HTR-8/SVneo (cell line): ENCODE measurements around the gene SELENOI.
"Not testable (repeated sequence)": the region's sequence is repeated elsewhere in the genome, so short reads cannot be mapped to it uniquely, and the experiment has no call there.

Source experiments
- DNase-seq: peaks from one replicate; pipeline ENCODE4 v3.0.0; 2011; ENCODE audit warnings: low spot score, mixed read lengths; ENCODE audit not compliant: insufficient read length
- FAIRE-seq: peaks from 2 replicates; lab custom pipeline; 2011; peaks lifted over from hg19 to GRCh38; lab: Jason Lieb, UNC

The SELENOI gene

GRCh38 chr2:26345545-26346453 is at the start of gene SELENOI:
Gene SELENOI (plus strand): TSS chr2:26346143. CDS start chr2:26346233, 90 bp downstream.
- peak; percentile 98 for FAIRE-seq
- DNase-seq = peak; percentile 97

- DNase-seq (no peak), FAIRE-seq (no peak)
Measured at GRCh38 chr2:26297061-26297460, 48.9 kb upstream of the SELENOI start.

- no peak for DNase-seq
- no peak for FAIRE-seq
Measured at GRCh38 chr2:26298286-26298637, 47.7 kb upstream of the SELENOI start.

- FAIRE-seq = peak; percentile 33
Measured at GRCh38 chr2:26298638-26299393, 47.1 kb upstream of the SELENOI start.

GRCh38 chr2:26299471-26300101 is 46.4 kb upstream of the SELENOI start:
- FAIRE-seq = no peak
- peak; percentile 50 for DNase-seq

More at GRCh38 chr2:26298638-26299393, 47.1 kb upstream of the SELENOI start:
- DNase-seq = no peak

GRCh38 chr2:26300234-26300925 is 45.6 kb upstream of the SELENOI start:
- FAIRE-seq = no peak

GRCh38 chr2:26302846-26303245 is 43.1 kb upstream of the SELENOI start:
- DNase-seq (no peak), FAIRE-seq (no peak)

More at GRCh38 chr2:26300234-26300925, 45.6 kb upstream of the SELENOI start:
- DNase-seq = no peak

- not testable (repeated sequence) for FAIRE-seq, DNase-seq
Measured at GRCh38 chr2:26305094-26305493, 40.8 kb upstream of the SELENOI start.

GRCh38 chr2:26305540-26305939 is 40.4 kb upstream of the SELENOI start:
- DNase-seq = no peak
- no peak for FAIRE-seq

GRCh38 chr2:26309921-26310320 is 36.0 kb upstream of the SELENOI start:
- no peak for DNase-seq
- FAIRE-seq = no peak

GRCh38 chr2:26312471-26312870 is 33.5 kb upstream of the SELENOI start:
- DNase-seq (no peak), FAIRE-seq (peak; percentile 28)

GRCh38 chr2:26313446-26313845 is 32.5 kb upstream of the SELENOI start:
- FAIRE-seq = no peak

GRCh38 chr2:26314243-26314642 is 31.7 kb upstream of the SELENOI start:
- FAIRE-seq (no peak), DNase-seq (no peak)

More at GRCh38 chr2:26313446-26313845, 32.5 kb upstream of the SELENOI start:
- DNase-seq = no peak

- peak; percentile 25 for DNase-seq
- FAIRE-seq = peak; percentile 23
Measured at GRCh38 chr2:26316041-26316440, 29.9 kb upstream of the SELENOI start.

- FAIRE-seq = no peak
Measured at GRCh38 chr2:26316845-26317244, 29.1 kb upstream of the SELENOI start.

GRCh38 chr2:26317377-26318105 is 28.4 kb upstream of the SELENOI start:
- FAIRE-seq (no peak), DNase-seq (no peak)

More at GRCh38 chr2:26316845-26317244, 29.1 kb upstream of the SELENOI start:
- DNase-seq = no peak

GRCh38 chr2:26318950-26319349 is 27.0 kb upstream of the SELENOI start:
- FAIRE-seq (no peak), DNase-seq (no peak)

- not testable (repeated sequence) for FAIRE-seq, DNase-seq
Measured at GRCh38 chr2:26324479-26324878, 21.5 kb upstream of the SELENOI start.

GRCh38 chr2:26324903-26325302 is 21.0 kb upstream of the SELENOI start:
- DNase-seq = no peak
- no peak for FAIRE-seq
